Measurements from ENCODE around the gene PC.

PC gene

DNA sequence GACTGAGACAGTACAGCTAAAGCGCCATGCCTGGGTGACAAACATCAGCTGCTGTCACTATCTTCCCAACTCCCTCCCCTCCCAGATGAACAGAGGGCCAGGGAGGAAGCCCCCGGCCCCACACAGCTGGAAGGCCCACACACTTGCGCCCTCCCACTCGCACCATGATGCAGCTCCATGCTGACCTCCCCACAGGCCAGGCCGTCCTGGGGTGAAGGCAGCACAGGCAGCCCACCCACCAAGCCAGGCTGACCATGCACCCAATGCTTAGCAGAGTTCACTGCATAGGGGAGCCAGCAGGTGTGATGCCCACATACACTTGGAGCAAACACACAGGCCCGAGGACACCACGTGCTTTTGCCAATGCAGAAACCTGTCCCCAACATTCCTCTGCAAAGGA, 79.2 kb downstream of the PC start:
- no peak for DNase-seq (ENCODE audit: low read depth, low spot score)
- H3K4me3 ChIP-seq (ENCODE audit: low read depth, low read length) = no peak overlapping the region
- ChIA-PET CTCF (interaction anchor here (1.2 kb wide), 1 partner anchor 8 kb away, joined by 4 read pairs; no protein-coding TSS in a partner anchor), POLR2A (no interaction called here)
- TF ChIP-seq, protein P1, sequence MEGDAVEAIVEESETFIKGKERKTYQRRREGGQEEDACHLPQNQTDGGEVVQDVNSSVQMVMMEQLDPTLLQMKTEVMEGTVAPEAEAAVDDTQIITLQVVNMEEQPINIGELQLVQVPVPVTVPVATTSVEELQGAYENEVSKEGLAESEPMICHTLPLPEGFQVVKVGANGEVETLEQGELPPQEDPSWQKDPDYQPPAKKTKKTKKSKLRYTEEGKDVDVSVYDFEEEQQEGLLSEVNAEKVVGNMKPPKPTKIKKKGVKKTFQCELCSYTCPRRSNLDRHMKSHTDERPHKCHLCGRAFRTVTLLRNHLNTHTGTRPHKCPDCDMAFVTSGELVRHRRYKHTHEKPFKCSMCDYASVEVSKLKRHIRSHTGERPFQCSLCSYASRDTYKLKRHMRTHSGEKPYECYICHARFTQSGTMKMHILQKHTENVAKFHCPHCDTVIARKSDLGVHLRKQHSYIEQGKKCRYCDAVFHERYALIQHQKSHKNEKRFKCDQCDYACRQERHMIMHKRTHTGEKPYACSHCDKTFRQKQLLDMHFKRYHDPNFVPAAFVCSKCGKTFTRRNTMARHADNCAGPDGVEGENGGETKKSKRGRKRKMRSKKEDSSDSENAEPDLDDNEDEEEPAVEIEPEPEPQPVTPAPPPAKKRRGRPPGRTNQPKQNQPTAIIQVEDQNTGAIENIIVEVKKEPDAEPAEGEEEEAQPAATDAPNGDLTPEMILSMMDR (IDR thresholded peaks at IDR 0.05; ENCODE audit: insufficient read depth, low read length, missing control alignments) = no peak

DNA sequence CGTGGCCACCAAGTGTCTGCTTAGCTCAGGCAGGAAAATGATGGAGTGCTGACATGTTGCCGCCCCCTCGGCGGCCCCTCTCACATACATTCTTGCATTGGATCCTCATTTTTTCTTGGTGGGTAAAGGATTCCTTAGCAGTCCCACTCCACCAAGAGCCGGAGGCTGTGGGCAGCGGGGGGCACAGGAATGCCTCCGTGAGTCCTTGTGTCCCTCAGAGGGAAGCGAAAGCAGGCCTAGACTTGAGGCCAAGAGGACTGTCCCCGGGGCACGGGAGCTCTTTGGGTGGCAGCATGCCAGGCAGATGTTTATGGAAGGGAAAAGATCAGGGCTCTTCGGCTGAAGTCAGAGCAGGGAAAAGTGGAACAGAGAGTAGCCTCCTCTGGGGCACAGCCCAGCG, 79.7 kb downstream of the PC start:
- no peak for DNase-seq (ENCODE audit: low read depth, low spot score)
- POLR2A ChIA-PET = no interaction called here
- no peak overlapping the region for H3K4me3 ChIP-seq (ENCODE audit: low read depth, low read length)
- CTCF ChIA-PET = interaction anchor here (1.2 kb wide), 1 partner anchor 9 kb away, joined by 4 read pairs; no protein-coding TSS in a partner anchor
- TF ChIP-seq, protein P1 (IDR thresholded peaks at IDR 0.05; ENCODE audit: insufficient read depth, low read length, missing control alignments) = no peak

DNA sequence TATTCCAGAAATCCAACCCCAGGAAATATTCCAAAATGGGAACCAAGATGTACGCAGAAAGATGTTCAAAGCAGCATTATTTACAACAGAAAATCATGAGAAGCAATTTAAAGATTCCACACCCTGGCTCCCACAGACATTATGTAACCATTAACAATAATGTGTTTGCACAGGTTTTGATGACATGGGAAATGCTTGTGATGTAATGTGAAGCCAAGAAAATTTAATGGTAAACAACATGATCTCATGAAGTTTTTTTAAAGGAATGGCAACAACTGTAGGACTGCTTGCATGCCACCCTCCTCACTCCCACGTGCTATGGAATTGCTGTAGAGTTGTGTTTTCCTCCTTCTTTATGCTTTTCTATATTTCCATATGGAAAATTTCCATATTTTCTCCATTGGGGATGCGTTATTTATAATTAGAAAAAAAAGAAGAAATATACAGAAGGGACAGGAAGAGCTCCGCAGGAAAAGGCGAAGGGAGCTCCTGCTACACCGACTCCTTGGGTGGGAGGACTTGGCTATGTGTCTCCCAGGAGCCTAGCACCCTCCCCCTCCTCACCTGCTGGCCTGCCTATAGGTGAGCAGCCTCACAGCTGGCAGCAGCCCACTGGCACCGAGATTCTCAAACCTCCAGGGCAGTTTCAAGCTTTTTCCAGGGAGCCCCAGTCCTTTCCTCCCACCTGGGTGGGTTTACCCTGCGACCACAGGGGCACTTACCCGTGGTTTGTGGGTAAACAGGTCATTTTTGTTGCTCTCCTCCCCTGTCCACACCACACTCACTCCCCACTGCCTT, 80.4 kb downstream of the PC start:
- no peak overlapping the region for H3K4me3 ChIP-seq (ENCODE audit: low read depth, low read length)
- TF ChIP-seq, protein P1 (IDR thresholded peaks at IDR 0.05; ENCODE audit: insufficient read depth, low read length, missing control alignments) = no peak
- no peak for DNase-seq (ENCODE audit: low read depth, low spot score)
- ChIA-PET CTCF (no interaction called here), POLR2A (no interaction called here)

DNA sequence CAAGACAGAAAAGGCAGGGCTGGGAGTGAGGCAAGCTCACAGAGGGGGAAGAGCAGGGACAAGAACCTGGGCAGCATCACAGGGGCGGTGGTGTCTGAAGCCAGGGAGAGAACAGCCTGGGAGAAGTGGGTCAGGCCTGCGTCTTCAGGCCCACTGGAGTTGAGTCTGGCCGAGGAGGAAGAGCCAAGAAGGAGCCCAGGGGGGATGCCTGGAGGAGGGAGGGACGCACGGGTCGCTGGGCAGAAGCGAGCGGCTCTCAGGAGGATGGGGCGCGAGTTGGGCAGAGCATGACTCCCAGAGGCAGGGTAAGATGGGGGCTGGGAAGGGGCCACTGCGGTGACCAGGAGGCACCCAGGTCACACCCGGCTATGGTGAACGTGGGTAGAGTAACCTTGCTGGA, 82.8 kb downstream of the PC start:
- TF ChIP-seq, protein P1 (IDR thresholded peaks at IDR 0.05; ENCODE audit: insufficient read depth, low read length, missing control alignments) = no peak
- H3K4me3 ChIP-seq (ENCODE audit: low read depth, low read length) = no peak overlapping the region
- DNase-seq (ENCODE audit: low read depth, low spot score) = no peak
- ChIA-PET CTCF (no interaction called here), POLR2A (no interaction called here)

DNA sequence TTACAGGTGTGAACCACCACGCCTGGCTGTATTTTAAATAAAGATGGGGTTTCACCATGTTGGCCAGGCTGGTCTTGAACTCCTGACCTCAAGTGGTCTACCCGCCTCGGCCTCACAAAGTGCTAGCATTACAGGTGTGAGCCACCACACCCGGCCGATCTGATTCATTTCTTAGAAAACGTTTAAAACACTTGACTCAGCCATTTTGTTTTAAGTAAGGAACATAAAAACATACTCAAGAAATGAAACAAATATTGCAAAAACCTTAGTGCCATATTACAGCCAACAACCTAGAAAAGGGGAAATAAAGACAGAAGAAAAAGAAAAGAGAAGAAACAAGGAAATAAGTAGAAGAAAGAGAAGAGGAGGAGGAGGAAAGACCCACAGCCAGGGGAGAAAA, 84.0 kb downstream of the PC start:
- CTCF ChIA-PET = no interaction called here

DNA sequence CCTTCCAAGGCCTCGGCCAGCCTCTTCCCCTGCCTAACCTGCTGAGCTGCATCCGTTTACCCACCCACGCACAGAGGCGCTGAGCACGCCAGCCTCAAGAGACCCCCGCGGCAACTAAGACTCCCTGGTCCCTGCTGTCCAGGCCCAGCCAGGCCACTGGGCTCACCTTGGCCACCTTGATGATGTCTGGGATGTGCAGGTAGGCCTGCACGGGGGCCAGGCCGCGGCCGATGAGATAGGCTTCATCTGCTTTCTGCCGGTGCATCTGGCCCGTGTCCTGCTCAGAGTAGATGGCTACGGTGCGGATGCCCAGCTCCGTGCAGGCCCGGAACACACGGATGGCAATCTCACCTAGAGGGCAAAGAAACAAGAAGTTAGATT, 86.7 kb downstream of the PC start:
- ChIA-PET CTCF (interaction anchor here (4.5 kb wide), 1 partner anchor 10 kb away, joined by 27 read pairs; no protein-coding TSS in a partner anchor), POLR2A (no interaction called here)
- TF ChIP-seq, protein P1 (IDR thresholded peaks at IDR 0.05; ENCODE audit: insufficient read depth, low read length, missing control alignments) = no peak

More for the DNA sequence above, 84.0 kb downstream of the PC start:
- no peak overlapping the region for H3K4me3 ChIP-seq (ENCODE audit: low read depth, low read length)
- TF ChIP-seq, protein P1 (IDR thresholded peaks at IDR 0.05; ENCODE audit: insufficient read depth, low read length, missing control alignments) = no peak
- POLR2A ChIA-PET = no interaction called here
- DNase-seq (ENCODE audit: low read depth, low spot score) = no peak

More for the DNA sequence above, 86.7 kb downstream of the PC start:
- no peak for DNase-seq (ENCODE audit: low read depth, low spot score)
- H3K4me3 ChIP-seq (ENCODE audit: low read depth, low read length) = no peak overlapping the region
